GM12874 (cell line): ENCODE data around the gene WWC2.

Experiments
- CTCF ChIP-seq: IDR thresholded peaks from 2 replicates; pipeline ENCODE4 v1.5.1; 2011; ENCODE audit warnings: low read depth, mild to moderate bottlenecking, control low read depth, low read length, moderate library complexity; ENCODE audit not compliant: insufficient read depth

WWC2 gene

GRCh38 chr4:183364025-183364424 lies 265.0 kb downstream of the WWC2 start:
- no peak for TF ChIP-seq CTCF

- TF ChIP-seq CTCF = no peak
Measured at GRCh38 chr4:183366206-183366835, 267.3 kb downstream of the WWC2 start.

- no peak for TF ChIP-seq CTCF
Measured at GRCh38 chr4:183369073-183369472, 270.0 kb downstream of the WWC2 start.
